Heart right ventricle (tissue), 16 donors: ENCODE results near the gene AOC3. TPM values are rescaled to one million over a fixed set of nuclear protein-coding genes. Genes with fewer than 3 reads are reported as not detected.

ENCODE experiments used
- ATAC-seq, 8 donors: fragments of 200-7000 bp; cut with Tn5 transposase; one replicate each; pipeline ENCODE4 v1.9.1; 2020; ENCODE audit warnings: mild to moderate bottlenecking in 8 of 8, moderate library complexity in 8 of 8, moderate number of reproducible peaks in 1 of 8
- DNase-seq, 2 donors: peaks; one replicate each; pipeline ENCODE4 v3.0.0-alpha.2; 2020
- H3K27ac ChIP-seq, 10 donors: fragments of 200-600 bp; sonication (generic) in 2 of 10; one replicate each; pipeline versions ENCODE4 v1.5.0 to v1.8.0; 2020 to 2022; ENCODE audit warnings: mild to moderate bottlenecking in 3 of 10
- H3K27me3 ChIP-seq, 7 donors: fragments of 200-600 bp; one replicate each; pipeline ENCODE4 v1.8.0; 2021 to 2022; ENCODE audit warnings: mild to moderate bottlenecking in 2 of 7
- H3K36me3 ChIP-seq, 9 donors: fragments of 200-600 bp; sonication (generic) in 1 of 9; one replicate each; pipeline versions ENCODE4 v1.5.0 to v1.8.0; 2020 to 2022; ENCODE audit warnings: mild to moderate bottlenecking in 2 of 9
- H3K4me1 ChIP-seq, 9 donors: fragments of 200-600 bp; sonication (generic) in 1 of 9; one replicate each; pipeline versions ENCODE4 v1.5.0 to v1.8.0; 2020 to 2022; ENCODE audit warnings: mild to moderate bottlenecking in 4 of 9
- H3K4me3 ChIP-seq, 10 donors: fragments of 200-600 bp; sonication (generic) in 2 of 10; one replicate each; pipeline versions ENCODE4 v1.5.0 to v1.8.0; 2020 to 2022; ENCODE audit warnings: mild to moderate bottlenecking in 7 of 10, moderate library complexity in 2 of 10
- H3K9me3 ChIP-seq, 11 donors: fragments of 200-600 bp in 10 of 11; sonication (generic) in 2 of 11; one replicate each; pipeline versions ENCODE4 v1.5.0 to v1.8.0; 2013 to 2022; ENCODE audit warnings: mild to moderate bottlenecking in 2 of 11, control low read depth in 1 of 11, moderate library complexity in 1 of 11
- whole genome bisulfite sequencing, 2 donors: extraction: QIAGEN DNeasy Blood & Tissue Kit; methylation state at CpG; one replicate each; pipeline ENCODE4 v1.1.7; 2013; ENCODE audit warnings: inconsistent platforms in 1 of 2; 5-methylcytosine and 5-hydroxymethylcytosine counted together
- intact Hi-C, 10 donors: fragments of 100-400 bp; cut with DNase I; formaldehyde crosslinking; loops; one replicate each; pipeline versions ENCODE4 v1.11.1 to v1.14.2; 2022
- polyA plus RNA-seq, 2 donors: library from polyadenylated mRNA; stranded (reverse); fragments of 200-250 nt; gene quantifications; one replicate each; pipeline ENCODE4 v1.2.3, GENCODE V29; 2013
- total RNA-seq, 10 donors: library from RNA; stranded (reverse); fragmentation: NEBNext Ultra II Directional in 3 of 10; extraction: Animal tissue kit (Norgen Biotek cat#: 25700) in 3 of 10; gene quantifications; one replicate each; pipeline versions ENCODE4 v1.2.1 to v1.2.4, GENCODE V29; 2021 to 2023
- TF ChIP-seq, protein P1 (sequence below), 9 donors: fragments of 200-600 bp; sonication (generic) in 2 of 9; IDR thresholded peaks; one replicate each; pipeline versions ENCODE4 v1.5.0 to v1.8.0; 2021 to 2022; ENCODE audit warnings: antibody characterized with exemption in 9 of 9, mild to moderate bottlenecking in 5 of 9, moderate library complexity in 1 of 9
- donor health status: Arrhythmogenic right ventricular cardiomyopathy.
- donor health status: ischemic (EF 13 %, LVEDD 7.1; RV severe dilation, severe dysfunction).
- donor health status: healthy with polysubstance abuse.
- donor health status: DM: no; HTN: yes; CAD: no.
- donor health status: DM: no; HTN: no; CAD: no.
- donor health status: ischemic (EF 25% LVEDD 6.9; RV normal size, moderate dysfunction).
- donor health status: ischemic (EF 25% LVEDD 5.7; RV mildly dilated, moderate dysfunction).
- donor health status: healthy.
- donor health status: DM: yes; HTN: yes; CAD: no.
- donor health status: Ischemic cardiomyopathy.
- donor health status: ischemic (EF 35%, LVEDD 5.7; RV mildly dilated, moderate dysfunction).
- donor health status: nonischemic (EF 11% LVEDD 7.7; RV severe dilation, severe dysfunction).
- donor health status: DM: yes; HTN: yes; CAD: no.
- donor health status: PGD.
- donor health status: ischemic (EF 29% LVEDD 5.4; RV normal size, mild dysfunction).
- donor health status: nonischemic (EF 23%, LVEDD 6.1; RV moderate dilation, normal function).

AOC3 gene
- total and polyA plus RNA-seq, 12 donors: 4.7 to 19.0 (median 11.5) TPM

DNA sequence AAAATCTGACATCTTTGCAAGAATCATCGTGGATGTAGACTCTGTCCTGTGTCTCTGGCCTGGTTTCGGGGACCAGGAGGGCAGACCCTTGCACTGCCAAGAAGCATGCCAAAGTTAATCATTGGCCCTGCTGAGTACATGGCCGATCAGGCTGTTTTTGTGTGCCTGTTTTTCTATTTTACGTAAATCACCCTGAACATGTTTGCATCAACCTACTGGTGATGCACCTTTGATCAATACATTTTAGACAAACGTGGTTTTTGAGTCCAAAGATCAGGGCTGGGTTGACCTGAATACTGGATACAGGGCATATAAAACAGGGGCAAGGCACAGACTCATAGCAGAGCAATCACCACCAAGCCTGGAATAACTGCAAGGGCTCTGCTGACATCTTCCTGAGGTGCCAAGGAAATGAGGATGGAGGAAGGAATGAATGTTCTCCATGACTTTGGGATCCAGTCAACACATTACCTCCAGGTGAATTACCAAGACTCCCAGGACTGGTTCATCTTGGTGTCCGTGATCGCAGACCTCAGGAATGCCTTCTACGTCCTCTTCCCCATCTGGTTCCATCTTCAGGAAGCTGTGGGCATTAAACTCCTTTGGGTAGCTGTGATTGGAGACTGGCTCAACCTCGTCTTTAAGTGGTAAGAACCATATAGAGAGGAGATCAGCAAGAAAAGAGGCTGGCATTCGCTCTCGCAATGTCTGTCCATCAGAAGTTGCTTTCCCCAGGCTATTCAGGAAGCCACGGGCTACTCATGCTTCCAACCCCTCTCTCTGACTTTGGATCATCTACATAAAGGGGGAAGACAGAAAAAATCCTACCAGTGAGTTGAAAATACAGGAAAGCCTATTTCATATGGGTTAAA lies 49.7 kb downstream of the AOC3 start, which contains the start of gene G6PC1:
Gene G6PC1 (plus strand): TSS at position 340 of the 872 bp plus-strand sequence. CDS start 78 bp downstream, at position 418.
- WGBS, 2 donors: 85 to 87% methylated on average over 12 of the region's 12 CpGs
- no peak for ATAC-seq

DNA sequence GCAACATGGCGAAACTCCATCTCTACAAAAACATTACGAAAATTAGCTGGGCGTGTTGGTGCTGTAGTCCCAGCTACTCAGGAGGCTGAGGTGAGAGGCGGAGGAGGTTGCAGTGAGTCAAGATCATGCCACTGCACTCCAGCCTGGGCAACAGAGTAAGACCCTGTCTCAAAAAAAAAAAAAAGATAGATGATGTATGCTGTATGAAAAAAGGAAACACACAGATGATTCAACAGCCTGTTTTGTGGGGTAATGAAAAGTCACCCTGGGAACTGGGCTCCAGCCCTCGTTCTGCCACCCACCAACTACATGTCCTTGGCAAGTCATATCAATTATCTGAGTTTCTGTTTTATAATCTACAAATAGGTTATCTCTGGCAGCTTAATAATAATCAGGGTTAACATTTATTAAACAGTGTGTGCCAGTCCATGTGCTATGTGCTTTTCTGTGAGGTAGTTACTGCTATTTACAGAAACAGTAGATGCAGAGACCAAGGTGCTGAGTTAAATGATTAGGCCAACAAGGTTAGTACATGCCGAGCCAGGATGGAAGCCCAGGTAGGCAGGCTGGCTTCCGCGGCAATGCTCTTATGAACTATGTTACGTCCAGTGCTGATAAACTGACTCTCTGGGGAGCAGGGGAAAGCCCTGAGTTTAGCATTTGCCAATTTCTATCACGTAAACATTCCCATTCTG lies 50.7 kb downstream of the AOC3 start:
- Histone ChIP-seq H3K27ac (no peak overlapping the region), H3K9me3 (no peaks in the 10 kb centered on the region), H3K27me3 (no peaks in the 10 kb centered on the region), H3K4me1 (peaks cover 0 to 6% (median 0%) of the 10 kb centered on the region in 9 donors), H3K4me3 (no peak overlapping the region), H3K36me3 (no peaks in the 10 kb centered on the region)
- intact Hi-C loops: no loop called here
- TF ChIP-seq, protein P1, sequence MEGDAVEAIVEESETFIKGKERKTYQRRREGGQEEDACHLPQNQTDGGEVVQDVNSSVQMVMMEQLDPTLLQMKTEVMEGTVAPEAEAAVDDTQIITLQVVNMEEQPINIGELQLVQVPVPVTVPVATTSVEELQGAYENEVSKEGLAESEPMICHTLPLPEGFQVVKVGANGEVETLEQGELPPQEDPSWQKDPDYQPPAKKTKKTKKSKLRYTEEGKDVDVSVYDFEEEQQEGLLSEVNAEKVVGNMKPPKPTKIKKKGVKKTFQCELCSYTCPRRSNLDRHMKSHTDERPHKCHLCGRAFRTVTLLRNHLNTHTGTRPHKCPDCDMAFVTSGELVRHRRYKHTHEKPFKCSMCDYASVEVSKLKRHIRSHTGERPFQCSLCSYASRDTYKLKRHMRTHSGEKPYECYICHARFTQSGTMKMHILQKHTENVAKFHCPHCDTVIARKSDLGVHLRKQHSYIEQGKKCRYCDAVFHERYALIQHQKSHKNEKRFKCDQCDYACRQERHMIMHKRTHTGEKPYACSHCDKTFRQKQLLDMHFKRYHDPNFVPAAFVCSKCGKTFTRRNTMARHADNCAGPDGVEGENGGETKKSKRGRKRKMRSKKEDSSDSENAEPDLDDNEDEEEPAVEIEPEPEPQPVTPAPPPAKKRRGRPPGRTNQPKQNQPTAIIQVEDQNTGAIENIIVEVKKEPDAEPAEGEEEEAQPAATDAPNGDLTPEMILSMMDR (IDR thresholded peaks at IDR 0.05): no peak
- DNase-seq (no peak), ATAC-seq (no peak)
- 81 to 85% methylated on average over 10 of the region's 10 CpGs for WGBS, 2 donors

More for the DNA sequence above, 49.7 kb downstream of the AOC3 start, which contains the start of gene G6PC1:
- H3K27ac ChIP-seq: no peak within 1 kb of the TSS
- H3K4me1 ChIP-seq: peaks cover 0 to 6% (median 0%) of the 10 kb centered on the region in 9 donors
- intact Hi-C loops: no loop called here
- no peak for DNase-seq
- H3K9me3 ChIP-seq: no peaks in the 10 kb centered on the region
- H3K36me3 ChIP-seq: no peaks in the 10 kb centered on the region
- H3K27me3 ChIP-seq: no peaks in the 10 kb centered on the region
- TF ChIP-seq, protein P1 (IDR thresholded peaks at IDR 0.05): no peak
- no peak within 1 kb of the TSS for H3K4me3 ChIP-seq

DNA sequence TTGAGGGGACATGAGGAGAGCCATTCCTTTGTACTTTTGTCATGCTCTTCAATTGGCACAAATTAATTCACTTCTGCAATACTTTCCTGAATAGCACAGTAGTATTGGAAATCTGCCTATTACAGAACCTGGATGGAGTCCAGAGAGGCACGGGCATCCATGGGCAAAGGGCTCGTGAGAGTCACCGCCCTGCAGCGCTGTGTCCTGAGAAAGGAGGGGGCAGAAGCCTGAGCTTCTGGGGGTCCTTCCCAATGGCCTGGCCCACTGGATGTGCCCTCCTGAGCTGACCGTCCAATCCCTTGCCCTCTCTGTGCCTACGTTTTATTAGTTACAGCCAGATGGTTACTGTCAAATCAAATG lies 53.1 kb downstream of the AOC3 start:
- Histone ChIP-seq H3K27me3 (no peaks in the 10 kb centered on the region), H3K9me3 (no peaks in the 10 kb centered on the region), H3K4me3 (no peak overlapping the region), H3K36me3 (no peaks in the 10 kb centered on the region), H3K27ac (no peak overlapping the region), H3K4me1 (peaks cover 0 to 6% (median 0%) of the 10 kb centered on the region in 9 donors)
- intact Hi-C loops: no loop called here
- TF ChIP-seq, protein P1 (IDR thresholded peaks at IDR 0.05): no peak
- DNase-seq (no peak), ATAC-seq (no peak)
- 66 to 68% methylated on average over 6 of the region's 6 CpGs for WGBS, 2 donors

DNA sequence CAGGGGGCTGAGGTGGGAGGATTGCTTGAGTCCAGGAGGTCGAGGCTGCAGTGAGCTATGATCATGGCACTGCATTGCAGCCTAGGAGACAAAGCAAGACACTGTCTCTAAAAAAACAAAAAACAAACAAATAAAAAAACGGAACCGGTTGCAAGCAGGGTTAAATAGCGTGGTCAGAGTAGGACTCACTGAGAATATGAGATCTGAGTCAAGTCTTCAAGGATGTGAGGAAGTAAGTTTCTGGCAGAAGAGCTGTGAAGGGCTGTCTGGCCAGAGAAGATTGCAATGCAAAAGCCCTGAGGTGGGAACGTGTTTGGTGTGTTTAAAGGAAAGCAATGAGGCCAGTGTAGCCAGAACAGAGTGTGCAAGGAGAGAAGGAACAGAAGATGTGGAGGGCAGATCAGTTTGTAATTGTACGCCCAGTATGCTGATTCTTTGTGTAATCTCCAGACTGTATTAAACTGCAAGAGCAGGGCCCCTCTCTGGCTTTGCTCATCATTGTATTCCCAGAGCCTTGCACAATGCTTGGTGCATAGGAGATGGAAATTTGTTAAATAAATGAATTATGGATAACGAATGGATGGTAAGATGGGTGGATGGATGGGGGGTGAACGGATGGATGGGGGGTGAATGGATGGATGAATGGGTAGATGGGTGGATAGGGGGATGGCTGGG lies 55.9 kb downstream of the AOC3 start:
- no peaks in the 10 kb centered on the region for H3K9me3 ChIP-seq
- H3K27ac ChIP-seq: no peak overlapping the region
- intact Hi-C loops: no loop called here
- peaks cover 0 to 6% (median 0%) of the 10 kb centered on the region in 9 donors for H3K4me1 ChIP-seq
- no peak for DNase-seq
- TF ChIP-seq, protein P1 (IDR thresholded peaks at IDR 0.05): no peak
- ATAC-seq: no peak
- H3K27me3 ChIP-seq: peaks cover 0 to 9% (median 0%) of the 10 kb centered on the region in 7 donors
- H3K36me3 ChIP-seq: no peaks in the 10 kb centered on the region
- WGBS, 2 donors: 76 to 82% methylated on average over 8 of the region's 8 CpGs
- H3K4me3 ChIP-seq: no peak overlapping the region
